LNCAP (cell line): ENCODE measurements around the gene ZNF318.

Experiments used
- CTCF ChIP-seq: fragments of 450-650 bp; IDR thresholded peaks from 2 replicates; pipeline ENCODE4 v1.5.1; 2017; ENCODE audit warnings: mild to moderate bottlenecking

Gene ZNF318

GRCh38 chr6:43291708-43292107, 77.7 kb downstream of the ZNF318 start:
- TF ChIP-seq CTCF = no peak

GRCh38 chr6:43290905-43291355, 78.5 kb downstream of the ZNF318 start:
- no peak for TF ChIP-seq CTCF

- no peak for TF ChIP-seq CTCF
Observed at GRCh38 chr6:43290339-43290904, 79.0 kb downstream of the ZNF318 start.

GRCh38 chr6:43287717-43288679, 81.4 kb downstream of the ZNF318 start:
- no peak for TF ChIP-seq CTCF

- TF ChIP-seq CTCF = no peak
Observed at GRCh38 chr6:43286980-43287716, 82.3 kb downstream of the ZNF318 start.

- TF ChIP-seq CTCF = no peak
Observed at GRCh38 chr6:43286456-43286979, 82.9 kb downstream of the ZNF318 start.
